ENCODE data around the gene CTIF.

DNA sequence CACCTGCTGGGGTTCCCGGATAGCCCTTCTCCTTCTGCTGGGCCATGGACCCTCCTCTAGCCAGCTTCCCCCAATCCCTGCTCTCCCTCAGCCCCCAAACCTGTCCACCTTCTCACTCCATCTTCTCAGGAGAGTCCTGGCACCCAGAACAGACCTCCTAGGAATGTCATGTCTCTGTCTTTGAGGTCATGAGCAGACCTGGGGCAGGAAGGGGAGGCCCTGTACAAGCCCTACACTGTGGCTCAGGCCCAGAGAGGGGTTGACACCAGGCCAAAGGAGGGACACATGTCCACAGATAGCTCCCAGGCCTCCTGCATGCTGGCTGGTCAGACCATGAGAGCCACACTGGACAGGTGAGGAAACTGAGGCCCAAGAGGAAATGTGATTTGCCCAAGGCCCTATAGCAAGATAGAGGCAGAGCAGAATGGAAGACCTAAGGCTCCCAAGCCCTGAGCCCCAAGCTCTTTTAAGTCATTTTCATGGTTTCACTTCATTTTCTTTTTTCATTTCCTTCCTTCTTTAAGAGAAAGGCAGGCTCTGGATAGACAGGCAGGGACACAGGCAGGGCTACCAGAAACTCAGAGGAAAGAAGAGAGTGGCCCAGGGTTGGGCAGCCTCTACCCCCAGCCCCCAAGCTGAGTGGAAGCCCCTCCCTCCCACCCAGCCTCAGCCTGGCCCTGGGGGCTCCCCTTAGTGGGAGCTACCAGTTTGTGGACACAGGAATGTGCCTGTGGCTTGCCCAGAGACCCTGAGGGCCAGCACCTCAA, 252.2 kb downstream of the CTIF start:
- TF ChIP-seq POLR2AphosphoS5 (IDR thresholded peaks at IDR 0.05; ENCODE audit: borderline replicate concordance, low read depth, low read length) (no peak), EZH2 (IDR thresholded peaks at IDR 0.05) (no peak), FOXP2 (optimal IDR thresholded peaks at IDR 0.05; ENCODE audit: control extremely low read depth, extremely low read length, insufficient read depth) (no peak)
